Ovary (tissue), 9 donors: ENCODE data around the gene OR10H1. TPM values are rescaled to one million over a fixed set of nuclear protein-coding genes. Genes with fewer than 3 reads are reported as not detected.

ENCODE experiments used
- DNase-seq, 5 donors: peaks; one replicate each; pipeline ENCODE4 v3.0.0-alpha.2; 2019 to 2020
- H3K27ac ChIP-seq, 2 donors: fragments of 200-600 bp; one replicate each; pipeline versions ENCODE4 v1.5.1 to v1.8.0; 2019 to 2022
- H3K27me3 ChIP-seq: fragments of 200-600 bp; one replicate; pipeline ENCODE4 v1.8.0; 2022
- H3K36me3 ChIP-seq: fragments of 200-600 bp; sonication (generic); one replicate; pipeline ENCODE4 v1.5.1; 2019
- H3K4me1 ChIP-seq: one replicate; pipeline ENCODE4 v1.8.1; 2013; ENCODE audit warnings: mild to moderate bottlenecking, moderate library complexity; ENCODE audit not compliant: insufficient read depth
- H3K4me3 ChIP-seq: fragments of 200-600 bp; sonication (generic); one replicate; pipeline ENCODE4 v1.5.1; 2017
- H3K9me3 ChIP-seq, 2 donors: fragments of 200-600 bp in 1 of 2; sonication (generic) in 1 of 2; one replicate each; pipeline versions ENCODE4 v1.5.1 to v1.8.1; 2013 to 2019; ENCODE audit warnings: mild to moderate bottlenecking in 1 of 2, moderate library complexity in 1 of 2
- CTCF ChIP-seq, 3 donors: fragments of 450-650 bp in 2 of 3; fragments of 200-600 bp in 1 of 3; IDR thresholded peaks; one replicate each; pipeline versions ENCODE4 v1.5.1 to v1.8.0; 2016 to 2022; ENCODE audit warnings: antibody characterized with exemption in 3 of 3, mild to moderate bottlenecking in 1 of 3
- EP300 ChIP-seq: sonication (generic); formaldehyde crosslinking; IDR thresholded peaks from one replicate; pipeline ENCODE4 v1.6.1; 2017; ENCODE audit warnings: antibody characterized with exemption
- POLR2A ChIP-seq: fragments of 450-650 bp; IDR thresholded peaks from one replicate; pipeline ENCODE4 v1.6.1; 2017; ENCODE audit warnings: antibody characterized with exemption, mild to moderate bottlenecking, moderate library complexity
- WGBS, 3 donors: extraction: QIAGEN DNeasy Blood & Tissue Kit in 1 of 3; methylation state at CpG; one replicate each; pipeline versions ENCODE4 v1.1.5 to v1.1.7; 2013 to 2017; 5-methylcytosine and 5-hydroxymethylcytosine counted together
- intact Hi-C, 4 donors: fragments of 100-400 bp; cut with DNase I; formaldehyde crosslinking; loops; one replicate each; pipeline versions ENCODE4 v1.11.0 to v1.15.1; 2022 to 2023
- polyA plus RNA-seq, 2 donors: library from polyadenylated mRNA; stranded (reverse); fragments of 200-250 nt in 1 of 2; fragments of 350-450 nt in 1 of 2; fragmentation: Illumina TruSeq in 1 of 2; extraction: RNeasy Lipid Tissue Mini Kit (QIAGEN cat#74804) in 1 of 2; gene quantifications; one replicate each; pipeline ENCODE4 v1.2.3, GENCODE V29; 2013 to 2014
- total RNA-seq, 7 donors: library from RNA; depleted of rRNA in 2 of 7; stranded (reverse); fragments of >200 nt in 2 of 7; fragmentation: NEBNext Ultra II Directional in 3 of 7; extraction: Animal tissue kit (Norgen Biotek cat#: 25700) in 3 of 7; gene quantifications; one replicate each; pipeline versions ENCODE4 v1.1.0 to v1.2.4, GENCODE V29; 2016 to 2023
- donor health status: DM: no; HTN: no; CAD: no; lungs with moderate emphysema.
- donor health status: DM: no; HTN: no; CAD: no.
- donor health status: Bipolar disorder and iron deficiency.
- donor health status: DM: yes; HTN: yes; CAD: no.
- donor health status: DM: no; HTN: no; CAD: no.
- donor health status: DM: yes; HTN: yes; CAD: no.

The OR10H1 gene
- total and polyA plus RNA-seq, 9 donors = not detected

GRCh38 chr19:15782211-15782610 is 33.3 kb downstream of the OR10H1 start:
- no peaks in the 10 kb centered on the region for H3K9me3 ChIP-seq
- no peak for DNase-seq
- 50 to 71% (median 66%) methylated on average over 3 of the region's 3 CpGs for whole genome bisulfite sequencing, 3 donors
- no peaks in the 10 kb centered on the region for H3K36me3 ChIP-seq
- no peak overlapping the region for H3K4me3 ChIP-seq
- peaks cover 12% of the 10 kb centered on the region for H3K4me1 ChIP-seq
- intact Hi-C loops = no loop called here
- no peak overlapping the region for H3K27ac ChIP-seq
- TF ChIP-seq EP300 = no peak
- no peak for TF ChIP-seq CTCF (IDR thresholded peaks at IDR 0.05)
- no peak for TF ChIP-seq POLR2A
- H3K27me3 ChIP-seq = no peaks in the 10 kb centered on the region

GRCh38 chr19:15781661-15782060 is 33.8 kb downstream of the OR10H1 start:
- no peak overlapping the region for H3K27ac ChIP-seq

GRCh38 chr19:15780610-15781418 is 34.6 kb downstream of the OR10H1 start:
- Histone ChIP-seq H3K4me1 (peaks cover 12% of the 10 kb centered on the region), H3K36me3 (no peaks in the 10 kb centered on the region), H3K27ac (peak overlapping the region in 1 of 2 donors; percentile 80), H3K4me3 (no peak overlapping the region), H3K27me3 (no peaks in the 10 kb centered on the region), H3K9me3 (no peaks in the 10 kb centered on the region)
- intact Hi-C loops = no loop called here
- peak; percentile 21 to 44 (median 33) for DNase-seq
- 80 to 85% (median 81%) methylated on average over 7 of the region's 7 CpGs for WGBS, 3 donors
- TF ChIP-seq CTCF (IDR thresholded peaks at IDR 0.05) (no peak), POLR2A (no peak)

More at GRCh38 chr19:15781661-15782060, 33.8 kb downstream of the OR10H1 start:
- WGBS, 3 donors = 77 to 82% (median 82%) methylated on average over 5 of the region's 5 CpGs
- intact Hi-C loops = no loop called here
- no peak for TF ChIP-seq EP300
- TF ChIP-seq POLR2A = no peak
- TF ChIP-seq CTCF (IDR thresholded peaks at IDR 0.05) = no peak
- no peak overlapping the region for H3K4me3 ChIP-seq
- H3K27me3 ChIP-seq = no peaks in the 10 kb centered on the region
- DNase-seq = no peak
- no peaks in the 10 kb centered on the region for H3K9me3 ChIP-seq
- no peaks in the 10 kb centered on the region for H3K36me3 ChIP-seq
- peaks cover 12% of the 10 kb centered on the region for H3K4me1 ChIP-seq

GRCh38 chr19:15779756-15780476 is 35.5 kb downstream of the OR10H1 start:
- no peaks in the 10 kb centered on the region for H3K36me3 ChIP-seq
- intact Hi-C loops = no loop called here
- H3K27ac ChIP-seq = peak overlapping the region in 1 of 2 donors; percentile 80
- no peaks in the 10 kb centered on the region for H3K27me3 ChIP-seq
- peak overlapping the region; percentile 25 for H3K4me3 ChIP-seq
- H3K4me1 ChIP-seq = peaks cover 12% of the 10 kb centered on the region
- 1 to 6% (median 3%) methylated on average over 10 of the region's 10 CpGs for WGBS, 3 donors
- peak; percentile 84 to 92 (median 89) for DNase-seq
- H3K9me3 ChIP-seq = no peaks in the 10 kb centered on the region
- TF ChIP-seq EP300 (no peak), POLR2A (no peak), CTCF (IDR thresholded peaks at IDR 0.05) (no peak)
